Left ventricle myocardium inferior (tissue), 1 donor: Measurements from ENCODE around the gene COMMD9. TPM values are rescaled to one million over a fixed set of nuclear protein-coding genes. Genes with fewer than 3 reads are reported as not detected.

ENCODE experiments used
- DNase-seq: peaks from one replicate; pipeline ENCODE4 v3.0.0-alpha.2; 2020
- H3K27ac ChIP-seq: fragments of 200-600 bp; replicated peaks from 2 replicates; pipeline ENCODE4 v1.8.0; 2021
- H3K27me3 ChIP-seq: fragments of 200-600 bp; 2 replicates; pipeline ENCODE4 v1.8.0; 2021; ENCODE audit warnings: low read depth
- H3K36me3 ChIP-seq: fragments of 200-600 bp; 2 replicates; pipeline ENCODE4 v1.8.0; 2021
- H3K4me1 ChIP-seq: fragments of 200-600 bp; 2 replicates; pipeline ENCODE4 v1.8.0; 2021
- H3K4me3 ChIP-seq: fragments of 200-600 bp; 2 replicates; pipeline ENCODE4 v1.8.0; 2021; ENCODE audit warnings: mild to moderate bottlenecking, moderate library complexity
- H3K9me3 ChIP-seq: fragments of 200-600 bp; replicated peaks from 2 replicates; pipeline ENCODE4 v1.8.0; 2021
- intact Hi-C: fragments of 100-400 bp; cut with micrococcal nuclease; formaldehyde crosslinking; loops from one replicate; pipeline ENCODE4 v1.11.0; 2022
- total RNA-seq: library from RNA; stranded (reverse); fragmentation: NEBNext Ultra II Directional; extraction: Animal tissue kit (Norgen Biotek cat#: 25700); gene quantifications from one replicate; pipeline ENCODE4 v1.2.1, GENCODE V29; 2021
- TF ChIP-seq, protein P1 (sequence below): fragments of 200-600 bp; IDR thresholded peaks from 2 replicates; pipeline ENCODE4 v1.8.0; 2021; ENCODE audit warnings: antibody characterized with exemption, mild to moderate bottlenecking, borderline replicate concordance
- donor health status: DM: no; HTN: yes; CAD: no; lungs with severe emphysema.

The COMMD9 gene
- total RNA-seq, 1 donor from 2014 or later = 58.0 TPM

DNA sequence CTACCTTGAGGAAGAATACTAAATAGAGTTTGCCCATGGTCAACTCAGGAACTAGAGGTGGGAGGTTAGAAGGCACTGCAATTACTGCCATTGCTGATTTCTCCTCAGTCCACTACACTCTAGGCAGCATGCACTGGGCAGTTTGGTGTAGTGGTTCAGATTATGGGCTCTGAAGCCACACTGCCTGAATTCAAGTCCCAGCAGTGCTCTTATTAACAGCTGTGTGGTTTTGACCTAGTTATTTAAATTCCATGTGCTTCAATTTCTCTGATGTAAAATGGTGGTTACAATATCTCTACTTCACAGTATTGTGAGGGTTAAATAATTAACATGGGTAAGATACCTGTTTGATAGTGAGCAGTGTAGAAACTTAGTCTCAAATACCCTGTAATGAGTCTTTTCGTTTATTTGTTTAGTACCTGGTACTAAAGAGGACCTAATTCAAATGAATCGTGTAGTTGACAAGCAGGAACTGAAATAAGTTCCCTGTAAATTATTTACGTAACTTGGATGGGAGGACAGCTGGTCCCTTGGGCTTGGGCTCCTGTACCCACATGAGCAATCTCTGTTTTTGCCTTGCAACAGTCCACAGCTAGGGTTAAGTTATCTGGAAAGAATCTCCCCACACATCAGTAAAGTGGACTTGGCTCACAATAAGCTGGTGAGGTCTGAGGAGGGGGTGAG is 24.7 kb upstream of the COMMD9 start:
- intact Hi-C loops = no loop called here
- DNase-seq = no peak

DNA sequence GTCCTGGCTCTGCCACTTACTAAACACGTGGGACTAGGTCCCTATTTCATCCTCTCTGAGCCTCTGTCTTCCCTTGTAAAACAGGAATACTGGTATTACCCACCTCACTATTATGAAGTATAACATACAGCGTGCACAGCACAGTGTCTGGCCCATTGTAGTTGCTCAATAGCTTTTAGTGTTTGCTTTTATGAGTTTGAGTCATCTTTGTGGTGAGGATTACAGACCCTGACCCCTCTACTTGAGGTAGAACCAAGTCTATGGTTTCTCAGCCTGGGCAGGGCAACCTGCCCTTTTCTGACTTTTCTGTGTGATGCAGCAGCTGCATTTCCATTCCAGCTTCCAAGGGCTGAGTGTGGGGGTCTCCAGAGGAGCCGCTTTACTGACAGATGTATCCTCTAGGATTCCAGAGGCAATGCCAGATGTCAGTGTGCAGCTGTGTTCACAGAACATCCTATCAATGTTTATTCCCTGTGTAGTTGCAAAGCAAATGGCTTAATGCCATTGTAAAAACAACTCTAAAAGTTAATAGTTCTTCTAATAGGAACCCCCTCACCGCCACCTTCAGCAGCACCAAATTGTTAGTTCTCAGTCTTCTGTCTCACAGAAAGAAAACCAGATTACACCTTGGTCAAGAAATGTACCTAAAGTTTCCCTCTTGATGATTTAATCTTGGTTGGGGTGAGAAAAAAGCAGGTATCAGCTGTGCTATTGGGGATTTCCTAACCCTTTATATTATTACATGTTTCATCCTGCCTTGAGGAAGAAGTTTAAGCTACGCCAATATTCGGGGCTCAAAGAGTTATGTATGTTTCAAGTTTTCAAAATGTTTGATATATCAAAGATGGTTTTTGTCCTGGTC is 23.6 kb upstream of the COMMD9 start:
- H3K9me3 ChIP-seq = no peaks in the 10 kb centered on the region
- H3K4me3 ChIP-seq = no peak overlapping the region
- peaks cover 13% of the 10 kb centered on the region for H3K4me1 ChIP-seq
- H3K36me3 ChIP-seq = no peaks in the 10 kb centered on the region
- peaks cover 39% of the 10 kb centered on the region for H3K27me3 ChIP-seq
- TF ChIP-seq, protein P1, sequence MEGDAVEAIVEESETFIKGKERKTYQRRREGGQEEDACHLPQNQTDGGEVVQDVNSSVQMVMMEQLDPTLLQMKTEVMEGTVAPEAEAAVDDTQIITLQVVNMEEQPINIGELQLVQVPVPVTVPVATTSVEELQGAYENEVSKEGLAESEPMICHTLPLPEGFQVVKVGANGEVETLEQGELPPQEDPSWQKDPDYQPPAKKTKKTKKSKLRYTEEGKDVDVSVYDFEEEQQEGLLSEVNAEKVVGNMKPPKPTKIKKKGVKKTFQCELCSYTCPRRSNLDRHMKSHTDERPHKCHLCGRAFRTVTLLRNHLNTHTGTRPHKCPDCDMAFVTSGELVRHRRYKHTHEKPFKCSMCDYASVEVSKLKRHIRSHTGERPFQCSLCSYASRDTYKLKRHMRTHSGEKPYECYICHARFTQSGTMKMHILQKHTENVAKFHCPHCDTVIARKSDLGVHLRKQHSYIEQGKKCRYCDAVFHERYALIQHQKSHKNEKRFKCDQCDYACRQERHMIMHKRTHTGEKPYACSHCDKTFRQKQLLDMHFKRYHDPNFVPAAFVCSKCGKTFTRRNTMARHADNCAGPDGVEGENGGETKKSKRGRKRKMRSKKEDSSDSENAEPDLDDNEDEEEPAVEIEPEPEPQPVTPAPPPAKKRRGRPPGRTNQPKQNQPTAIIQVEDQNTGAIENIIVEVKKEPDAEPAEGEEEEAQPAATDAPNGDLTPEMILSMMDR = no peak
- DNase-seq = no peak
- intact Hi-C loops = no loop called here
- H3K27ac ChIP-seq = no peak overlapping the region

More for the DNA sequence above, 24.7 kb upstream of the COMMD9 start:
- peaks cover 13% of the 10 kb centered on the region for H3K4me1 ChIP-seq
- TF ChIP-seq, protein P1 = no peak
- no peak overlapping the region for H3K27ac ChIP-seq
- no peaks in the 10 kb centered on the region for H3K9me3 ChIP-seq
- peaks cover 39% of the 10 kb centered on the region for H3K27me3 ChIP-seq
- no peaks in the 10 kb centered on the region for H3K36me3 ChIP-seq
- no peak overlapping the region for H3K4me3 ChIP-seq

DNA sequence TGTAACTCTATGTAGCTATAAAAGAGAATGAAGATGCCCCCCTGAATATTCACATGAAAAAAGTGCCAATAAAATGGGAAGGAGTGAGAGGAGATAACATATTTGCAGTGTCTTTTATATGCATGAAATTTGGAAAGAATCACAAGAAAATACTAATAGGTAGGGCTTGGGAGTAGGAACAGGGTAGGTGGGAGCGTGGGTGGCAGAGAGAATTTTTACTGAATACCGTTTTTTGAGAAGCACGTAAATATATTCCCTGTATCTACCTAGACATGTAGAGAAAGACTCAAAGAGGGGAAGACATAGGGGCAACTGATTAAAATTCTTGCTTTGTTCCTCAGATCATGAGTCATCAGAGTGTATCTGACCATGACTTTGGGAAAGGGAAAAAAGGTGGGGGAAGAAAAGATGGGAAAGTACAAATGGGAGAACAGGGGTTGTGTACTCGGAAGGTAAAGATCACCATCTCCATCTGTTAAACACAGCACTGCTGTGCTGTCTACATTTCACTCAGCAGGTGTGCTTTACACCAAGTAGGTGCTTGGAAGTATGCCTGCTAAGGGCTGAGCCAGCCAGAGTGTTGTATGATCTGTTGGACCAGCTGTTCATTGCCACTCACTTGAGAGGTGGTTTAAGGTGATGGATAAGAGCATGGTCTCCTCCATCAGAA is 22.8 kb upstream of the COMMD9 start:
- Histone ChIP-seq H3K4me1 (peaks cover 13% of the 10 kb centered on the region), H3K9me3 (no peaks in the 10 kb centered on the region), H3K4me3 (no peak overlapping the region), H3K27me3 (peaks cover 35% of the 10 kb centered on the region), H3K36me3 (no peaks in the 10 kb centered on the region), H3K27ac (no peak overlapping the region)
- DNase-seq = no peak
- intact Hi-C loops = no loop called here
- TF ChIP-seq, protein P1 = no peak

DNA sequence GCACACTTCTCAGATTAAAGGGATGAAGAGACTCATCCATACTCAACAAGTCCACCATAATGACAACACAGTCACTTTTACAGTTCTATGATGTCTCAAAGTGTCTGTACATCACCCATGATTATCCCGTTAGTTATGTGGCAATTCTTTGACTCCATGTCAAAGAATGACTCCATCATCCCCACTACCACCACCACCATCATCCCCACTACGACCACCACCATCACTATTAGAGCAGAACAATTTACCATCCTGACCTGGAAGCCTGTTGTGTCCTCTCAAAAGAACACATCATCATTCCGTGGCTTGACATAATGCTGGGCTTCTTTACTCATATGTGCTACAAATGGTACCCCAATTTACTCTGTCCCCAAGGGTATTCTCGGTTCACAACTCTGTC is 20.6 kb upstream of the COMMD9 start:
- intact Hi-C loops = no loop called here
- Histone ChIP-seq H3K36me3 (no peaks in the 10 kb centered on the region), H3K4me1 (peaks cover 13% of the 10 kb centered on the region), H3K27me3 (peaks cover 21% of the 10 kb centered on the region), H3K9me3 (no peaks in the 10 kb centered on the region), H3K27ac (no peak overlapping the region), H3K4me3 (no peak overlapping the region)
- TF ChIP-seq, protein P1 = no peak
- DNase-seq = no peak

DNA sequence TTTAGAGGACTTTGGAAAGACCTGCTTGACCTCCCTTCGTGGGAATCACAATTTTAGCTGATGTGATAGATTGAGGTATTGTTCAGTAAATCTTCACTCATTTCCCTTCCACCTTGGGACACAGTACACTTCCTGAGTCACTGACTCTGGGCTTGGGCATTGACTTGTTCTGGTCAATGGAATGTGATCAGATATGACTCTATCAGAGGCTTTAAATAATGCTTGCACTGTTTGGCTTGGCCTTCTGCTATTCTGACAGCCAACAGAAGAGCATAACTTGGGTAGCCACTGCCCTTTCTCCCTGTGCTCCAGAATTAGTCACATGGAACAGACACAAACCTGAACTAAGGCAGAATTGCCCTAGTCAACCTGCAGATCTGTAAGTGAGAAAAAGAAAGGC is 19.4 kb upstream of the COMMD9 start:
- H3K27me3 ChIP-seq = peaks cover 14% of the 10 kb centered on the region
- H3K4me3 ChIP-seq = no peak overlapping the region
- H3K36me3 ChIP-seq = no peaks in the 10 kb centered on the region
- intact Hi-C loops = no loop called here
- TF ChIP-seq, protein P1 = no peak
- no peak overlapping the region for H3K27ac ChIP-seq
- peaks cover 4% of the 10 kb centered on the region for H3K4me1 ChIP-seq
- no peak for DNase-seq
- no peaks in the 10 kb centered on the region for H3K9me3 ChIP-seq
